Testis (tissue), 2 donors: ENCODE measurements around the gene CNTFR.

Experiments used
- CTCF ChIP-seq, 3 experiments: fragments of 450-650 bp in 2 of 3; fragments of 200-600 bp in 1 of 3; sonication (generic) in 1 of 3; IDR thresholded peaks; one replicate each; pipeline ENCODE4 v1.5.1; 2016 to 2019; ENCODE audit warnings: antibody characterized with exemption in 3 of 3, mild to moderate bottlenecking in 2 of 3, moderate library complexity in 1 of 3
- POLR2A ChIP-seq: fragments of 450-650 bp; IDR thresholded peaks from one replicate; pipeline ENCODE4 v1.6.1; 2017; ENCODE audit warnings: antibody characterized with exemption, mild to moderate bottlenecking, moderate library complexity

- no peak for TF ChIP-seq CTCF (IDR thresholded peaks at IDR 0.05)
- no peak for TF ChIP-seq POLR2A
Observed at GRCh38 chr9:34520505-34521385, 68.8 kb downstream of the CNTFR start.
